ENCODE measurements around the gene IL25. TPM values are rescaled to one million over a fixed set of nuclear protein-coding genes. Genes with fewer than 3 reads are reported as not detected.
A peak's percentile ranks its signal among the peaks of the same experiment; 100 is the strongest.
"Not testable (repeated sequence)": the region's sequence is repeated elsewhere in the genome, so short reads cannot be mapped to it uniquely, and the experiment has no call there.

Gene IL25
- total RNA-seq, 2 experiments from 2014 or later, result not detected

DNA sequence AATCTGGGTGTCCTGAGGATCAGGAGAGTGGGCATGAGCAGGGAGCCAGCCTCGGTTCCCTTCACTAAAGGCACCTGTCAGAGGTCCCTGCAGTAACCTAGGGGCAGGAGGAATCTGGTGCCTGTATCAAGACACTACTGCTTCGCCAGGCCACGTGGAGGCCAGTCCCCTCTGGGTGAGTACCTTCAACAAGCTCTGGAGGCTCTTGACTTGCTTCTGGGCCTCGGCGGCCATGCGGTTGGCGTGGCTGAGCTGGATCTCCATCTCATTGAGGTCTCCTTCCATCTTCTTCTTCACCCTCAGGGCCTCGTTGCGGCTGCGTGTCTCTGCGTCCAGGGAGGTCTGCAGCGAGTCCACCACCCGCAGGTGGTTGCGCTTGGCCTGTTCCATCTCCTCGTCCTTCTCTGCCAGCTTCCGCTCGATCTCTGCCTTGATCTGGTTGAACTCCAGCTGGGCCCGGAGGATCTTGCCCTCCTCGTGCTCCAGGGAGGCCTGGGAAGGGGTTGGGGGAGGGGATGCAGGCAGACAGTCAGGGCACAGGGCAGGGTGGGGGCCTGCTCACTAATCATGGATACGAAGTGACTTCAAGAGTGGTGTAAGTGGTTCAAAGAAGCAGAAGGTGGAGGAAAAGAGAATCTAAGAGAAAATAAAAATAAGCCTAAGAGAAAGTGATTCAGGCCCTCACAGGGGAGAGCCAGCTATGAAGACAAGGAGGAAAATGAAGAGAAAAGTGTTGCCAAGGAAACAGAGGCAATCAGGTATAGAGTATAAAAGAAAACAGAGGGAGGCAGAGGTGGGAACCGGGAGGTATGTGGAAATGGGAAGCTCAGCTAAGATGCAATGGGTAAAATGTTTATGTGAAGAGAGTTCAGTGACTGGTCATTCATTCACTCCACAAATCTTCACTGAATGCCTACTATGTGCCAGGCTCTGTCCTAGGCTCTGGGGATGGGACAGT, 43.5 kb downstream of the IL25 start:
- ATAC-seq (no peak), DNase-seq (no peak)
- no peaks in the 10 kb centered on the region for H3K36me3 Mint-ChIP-seq
- H3K4me1 Mint-ChIP-seq, result peaks cover 9% of the 10 kb centered on the region
- CTCF ChIA-PET, result no interaction called here
- no peak overlapping the region for H3K27ac Mint-ChIP-seq
- no peaks in the 10 kb centered on the region for H3K9me3 Mint-ChIP-seq (ENCODE audit: low read depth)
- H3K27me3 Mint-ChIP-seq, result no peaks in the 10 kb centered on the region
- no peak overlapping the region for H3K4me3 Mint-ChIP-seq

DNA sequence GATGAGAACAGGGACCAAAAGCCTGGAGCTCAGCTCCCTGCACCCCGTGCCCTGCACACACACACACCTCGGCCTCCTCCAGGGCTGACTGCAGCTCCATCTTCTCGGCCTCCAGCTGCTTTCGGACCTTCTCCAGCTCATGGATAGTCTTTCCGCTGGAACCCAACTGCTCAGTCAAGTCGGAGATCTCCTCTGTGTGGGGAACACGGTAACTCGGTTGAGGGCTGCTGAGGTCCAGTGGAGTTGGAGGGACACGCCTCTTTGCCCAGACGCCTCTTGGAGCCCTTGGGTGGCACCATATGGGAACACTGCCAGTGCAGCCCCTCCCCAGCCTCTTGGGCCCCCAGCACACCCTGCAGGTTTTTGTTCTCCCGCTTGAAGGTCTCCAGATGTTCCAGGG, 44.2 kb downstream of the IL25 start:
- CTCF ChIA-PET, result no interaction called here
- Mint-ChIP-seq H3K27me3 (no peaks in the 10 kb centered on the region), H3K9me3 (ENCODE audit: low read depth) (no peaks in the 10 kb centered on the region), H3K36me3 (no peaks in the 10 kb centered on the region), H3K4me1 (peaks cover 16% of the 10 kb centered on the region), H3K4me3 (no peak overlapping the region), H3K27ac (no peak overlapping the region)
- DNase-seq (no peak), ATAC-seq (no peak)

DNA sequence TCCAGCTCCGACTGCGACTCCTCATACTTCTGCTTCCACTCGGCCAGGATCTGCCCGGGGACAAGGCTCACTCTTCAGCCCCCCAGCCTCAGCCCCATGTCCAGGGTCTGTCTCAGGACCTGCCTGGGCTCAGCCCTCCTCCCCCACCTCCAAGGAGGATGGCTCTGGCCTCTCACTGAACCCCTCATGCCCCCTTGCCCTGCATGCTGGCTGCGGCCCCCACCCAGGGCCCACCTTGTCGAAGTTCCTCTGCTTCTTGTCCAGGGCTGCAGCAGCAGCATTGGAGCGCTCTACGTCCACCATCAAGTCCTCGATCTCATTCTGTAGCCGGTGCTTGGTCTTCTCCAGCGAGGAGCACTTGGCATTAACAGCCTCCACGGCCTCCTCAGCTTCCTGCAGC, 44.7 kb downstream of the IL25 start:
- DNase-seq; H3K36me3 Mint-ChIP-seq; H3K9me3 Mint-ChIP-seq (ENCODE audit: low read depth); H3K4me3 Mint-ChIP-seq; H3K27me3 Mint-ChIP-seq; ATAC-seq; H3K27ac Mint-ChIP-seq: not testable (repeated sequence)
- H3K4me1 Mint-ChIP-seq, result peaks cover 21% of the 10 kb centered on the region
- CTCF ChIA-PET, result interaction anchor here (1.1 kb wide), 1 partner anchor 37 kb away, joined by 3 read pairs; no protein-coding TSS in a partner anchor

DNA sequence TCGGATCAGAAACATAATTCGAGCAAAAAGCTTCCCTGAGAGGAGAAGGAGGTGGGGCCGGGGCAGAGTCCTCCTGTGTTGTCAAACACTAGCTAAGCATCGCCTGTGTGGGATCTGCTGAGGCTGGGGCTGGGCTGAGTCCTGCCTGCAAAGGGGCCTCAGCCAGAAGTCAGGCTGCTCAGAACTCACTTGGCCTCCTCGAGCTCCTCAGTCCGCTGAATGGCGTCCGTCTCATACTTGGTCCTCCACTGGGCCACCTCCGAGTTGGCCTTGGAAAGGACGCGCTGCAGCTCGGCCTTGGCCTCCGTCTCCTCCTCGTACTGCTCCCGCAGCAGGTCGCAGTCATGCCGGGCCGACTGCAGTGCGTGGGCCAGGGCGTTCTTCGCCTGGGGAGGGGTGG, 45.4 kb downstream of the IL25 start:
- ATAC-seq, result no peak
- DNase-seq, result no peak
- H3K27ac Mint-ChIP-seq, result no peak overlapping the region

DNA sequence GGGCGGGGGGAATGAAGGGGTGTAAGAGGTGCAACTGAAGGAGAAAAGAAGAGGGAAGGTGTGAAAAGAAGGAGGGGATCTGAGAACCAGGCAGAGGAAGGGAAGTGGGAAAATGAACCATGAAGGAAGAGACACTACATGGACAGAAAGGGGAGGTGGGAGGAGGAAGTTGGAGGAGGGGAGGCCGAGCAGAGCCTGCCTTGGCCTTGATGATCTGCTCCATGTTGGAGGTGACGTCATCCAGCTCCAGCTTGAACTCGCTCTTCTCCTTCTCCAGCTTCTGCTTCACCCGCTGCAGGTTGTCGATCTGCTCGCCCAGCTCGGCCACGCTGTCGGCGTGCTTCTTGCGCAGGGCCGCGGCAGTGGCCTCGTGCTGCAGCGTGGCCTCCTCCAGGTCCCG, 47.0 kb downstream of the IL25 start:
- H3K27me3 Mint-ChIP-seq; ATAC-seq; H3K9me3 Mint-ChIP-seq (ENCODE audit: low read depth); H3K4me3 Mint-ChIP-seq; H3K27ac Mint-ChIP-seq; DNase-seq; H3K36me3 Mint-ChIP-seq: not testable (repeated sequence)
- CTCF ChIA-PET, result interaction anchor here (2.4 kb wide), 1 partner anchor 40 kb away, joined by 9 read pairs; no protein-coding TSS in a partner anchor
- H3K4me1 Mint-ChIP-seq, result peaks cover 25% of the 10 kb centered on the region

More for the DNA sequence above, 45.4 kb downstream of the IL25 start:
- Mint-ChIP-seq H3K4me3 (no peak overlapping the region), H3K9me3 (ENCODE audit: low read depth) (no peaks in the 10 kb centered on the region), H3K27me3 (no peaks in the 10 kb centered on the region), H3K36me3 (no peaks in the 10 kb centered on the region), H3K4me1 (peaks cover 21% of the 10 kb centered on the region)
- CTCF ChIA-PET, result interaction anchor here (1.1 kb wide), 1 partner anchor 38 kb away, joined by 3 read pairs; no protein-coding TSS in a partner anchor

DNA sequence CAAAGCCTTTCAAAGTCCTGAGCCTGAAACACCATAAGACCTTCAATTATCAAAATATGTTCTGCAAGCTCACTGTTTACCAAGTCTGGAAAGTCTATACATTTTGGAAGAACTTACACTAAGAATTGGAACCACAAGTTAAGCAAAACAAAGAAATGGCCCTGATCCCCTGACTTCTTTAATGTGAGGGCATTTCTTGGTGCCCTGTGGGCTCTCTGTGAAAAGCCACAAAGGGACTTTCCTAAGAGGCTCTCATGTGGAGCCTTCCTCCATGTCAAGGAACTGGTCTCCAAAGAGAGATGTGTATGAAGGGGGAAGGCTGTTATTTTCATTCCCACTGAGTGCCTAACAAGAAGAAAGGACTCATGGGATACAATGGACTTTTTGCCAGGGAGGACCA, 49.0 kb downstream of the IL25 start:
- Mint-ChIP-seq H3K27me3 (no peaks in the 10 kb centered on the region), H3K27ac (peak overlapping the region; percentile 69), H3K4me1 (peaks cover 35% of the 10 kb centered on the region), H3K36me3 (no peaks in the 10 kb centered on the region), H3K9me3 (ENCODE audit: low read depth) (no peaks in the 10 kb centered on the region), H3K4me3 (no peak overlapping the region)
- DNase-seq (peak; percentile 70), ATAC-seq (peak; percentile 73)
- CTCF ChIA-PET, result interaction anchor here (1.4 to 2.4 kb wide), 2 partner anchors 9 to 41 kb away, joined by 4 to 9 read pairs; no protein-coding TSS in a partner anchor

DNA sequence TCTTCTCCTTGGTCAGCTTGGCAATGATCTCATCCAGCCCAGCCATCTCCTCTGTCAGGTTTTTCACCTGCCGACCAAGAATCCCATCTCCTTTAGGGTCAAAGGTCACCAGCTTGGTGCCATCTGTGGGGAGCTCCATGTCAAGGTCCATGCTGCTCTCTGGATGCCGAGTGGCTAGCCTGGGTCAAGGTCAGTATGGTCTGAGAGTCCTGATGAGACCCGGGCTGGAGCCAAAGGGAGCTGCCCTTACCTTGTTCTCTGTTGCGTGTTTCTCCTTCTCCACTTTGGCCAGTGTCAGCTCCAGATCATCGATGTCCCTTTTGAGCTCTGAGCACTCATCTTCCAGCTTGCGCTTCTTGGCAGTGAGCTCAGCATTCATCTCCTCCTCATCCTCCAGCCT, 51.0 kb downstream of the IL25 start:
- CTCF ChIA-PET, result interaction anchor here (0.8 to 2.2 kb wide), 4 partner anchors 44 to 303 kb away, joined by 3 to 5 read pairs (median 4); no protein-coding TSS in a partner anchor
- Mint-ChIP-seq H3K4me3 (no peak overlapping the region), H3K4me1 (peaks cover 36% of the 10 kb centered on the region), H3K36me3 (no peaks in the 10 kb centered on the region), H3K27me3 (no peaks in the 10 kb centered on the region), H3K27ac (no peak overlapping the region), H3K9me3 (ENCODE audit: low read depth) (no peaks in the 10 kb centered on the region)
- no peak for ATAC-seq
- no peak for DNase-seq

DNA sequence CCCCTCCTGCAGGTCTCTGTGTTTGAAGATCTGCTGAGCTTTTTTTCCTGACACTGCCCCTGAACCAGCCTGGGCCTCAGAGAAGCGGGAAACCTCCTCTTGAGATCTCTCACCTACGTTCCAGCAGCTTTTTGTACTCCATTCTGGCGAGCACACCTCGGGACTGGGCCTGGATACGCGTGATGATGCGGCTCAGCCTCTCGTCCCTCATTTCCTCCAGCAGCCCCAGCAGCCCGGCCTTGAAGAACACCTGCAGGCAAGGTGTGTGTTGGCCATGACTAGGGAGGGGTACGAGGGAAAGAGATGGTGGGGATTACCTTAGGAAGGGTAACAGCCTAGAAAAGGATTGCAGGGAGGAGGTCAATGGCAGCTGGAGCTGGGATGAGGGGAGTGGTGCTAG, 52.6 kb downstream of the IL25 start:
- Mint-ChIP-seq H3K36me3 (no peaks in the 10 kb centered on the region), H3K9me3 (ENCODE audit: low read depth) (no peaks in the 10 kb centered on the region), H3K27ac (no peak overlapping the region), H3K4me3 (no peak overlapping the region), H3K27me3 (no peaks in the 10 kb centered on the region), H3K4me1 (peaks cover 37% of the 10 kb centered on the region)
- DNase-seq (no peak), ATAC-seq (no peak)
- CTCF ChIA-PET, result interaction anchor here (1.2 to 1.3 kb wide), 2 partner anchors 12 to 207 kb away, joined by 3 to 5 read pairs; no protein-coding TSS in a partner anchor

DNA sequence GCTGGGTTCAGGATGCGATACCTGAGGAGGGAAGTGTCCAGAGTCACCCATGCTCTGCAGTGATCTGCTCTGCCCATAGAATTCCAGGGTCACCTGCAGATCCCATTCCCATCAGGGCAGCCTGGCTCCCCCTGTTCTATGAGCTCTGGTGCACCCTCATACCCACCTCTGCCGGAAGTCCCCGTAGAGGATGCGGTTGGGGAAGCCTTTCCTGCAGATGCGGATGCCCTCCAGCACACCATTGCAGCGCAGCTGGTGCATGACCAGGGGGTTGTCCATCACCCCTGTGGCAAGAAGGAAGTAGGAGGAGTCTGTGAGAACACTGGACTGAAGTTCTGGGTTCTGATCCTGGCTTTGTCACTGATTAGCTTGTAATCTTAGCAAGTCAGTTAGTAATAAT, 53.2 kb downstream of the IL25 start:
- peak; percentile 46 for DNase-seq
- H3K27me3 Mint-ChIP-seq; H3K36me3 Mint-ChIP-seq; H3K4me3 Mint-ChIP-seq; H3K9me3 Mint-ChIP-seq (ENCODE audit: low read depth); CTCF ChIA-PET; ATAC-seq; H3K27ac Mint-ChIP-seq: not testable (repeated sequence)
- peaks cover 38% of the 10 kb centered on the region for H3K4me1 Mint-ChIP-seq

Small RNA genes within 50 kb of the gene (microRNA-seq; reads per million reads assigned to microRNA genes)
- gene MIR208A (7.7 reads per million, percentile 23 among the genes with 10 or more reads in this experiment), gene MIR208B (4.3 reads per million, percentile 5 among the genes with 10 or more reads in this experiment)

Other genes starting within 250 kb of the IL25 start
- under 1 TPM; 0.54 to 0.91 TPM for gene SLC7A8, start 189.1 kb upstream of the IL25 start, total RNA-seq
- gene RNF212B, start 134.9 kb upstream of the IL25 start, total RNA-seq, result not detected
- gene HOMEZ, start 86.7 kb upstream of the IL25 start, total RNA-seq, result 10 to 100 TPM; 11.4 to 12.4 TPM
- 10 to 100 TPM; 22.0 to 27.4 TPM for gene PPP1R3E, start 70.0 kb upstream of the IL25 start, total RNA-seq
- 1 to 10 TPM; 3.1 to 3.7 TPM for gene BCL2L2, start 66.0 kb upstream of the IL25 start, total RNA-seq
- 100 to 1,000 TPM; 225 to 269 TPM for gene PABPN1, start 51.4 kb upstream of the IL25 start, total RNA-seq
- 1 to 10 TPM; 1.7 to 2.8 TPM for gene SLC22A17, start 19.9 kb upstream of the IL25 start, total RNA-seq
- not detected for gene EFS, start 7.6 kb upstream of the IL25 start, total RNA-seq
- gene CMTM5, start 4.2 kb downstream of the IL25 start, total RNA-seq, result not detected
- gene MYH6, start 35.5 kb downstream of the IL25 start, total RNA-seq, result 1 to 10 TPM in 1 of 2 experiments, under 1 TPM in 1; 0.23 to 1.0 TPM
- gene MYH7, start 62.9 kb downstream of the IL25 start, total RNA-seq, result under 1 TPM; 0.09 to 0.16 TPM
- 10 to 100 TPM; 42.7 to 53.0 TPM for gene NGDN, start 96.9 kb downstream of the IL25 start, total RNA-seq
- 1 to 10 TPM; 1.8 to 2.7 TPM for gene ZFHX2, start 179.0 kb downstream of the IL25 start, total RNA-seq
- 10 to 100 TPM; 13.5 to 15.6 TPM for gene THTPA, start 183.5 kb downstream of the IL25 start, total RNA-seq
- gene AP1G2, start 195.0 kb downstream of the IL25 start, total RNA-seq, result 100 to 1,000 TPM; 222 to 294 TPM
- gene JPH4, start 206.0 kb downstream of the IL25 start, total RNA-seq, result under 1 TPM in 1 of 2 experiments, not detected in 1; 0.77 TPM

All from activated CD8-positive, alpha-beta memory T cell treated with anti-CD3 and anti-CD28 coated beads, Interleukin-2, amount 10 ng/mL, durations not matched to agents 7 days and 5 days (primary cell).